Stimulated activated effector memory CD8-positive, alpha-beta T cell treated with anti-CD3 and anti-CD28 coated beads, Interleukin-12 subunit alpha, Interleukin-12 subunit beta, amount 100 ng/mL, for 72 hours (primary cell): ENCODE results near the gene WDR90.

Experiments used
- ATAC-seq: fragments of 150-1000 bp; cut with Tn5 transposase; 2 replicates; pipeline ENCODE4 v1.10.0; 2021
- DNase-seq, 2 donors: peaks; one replicate each; pipeline ENCODE4 v3.0.0; 2021 to 2022; ENCODE audit warnings: low spot score in 2 of 2
- H3K27ac Mint-ChIP-seq: one replicate; pipeline ENCODE4 v1.8.0; 2022; ENCODE audit warnings: mild to moderate bottlenecking, mixed read lengths
- H3K36me3 Mint-ChIP-seq: one replicate; pipeline ENCODE4 v1.8.0; 2022; ENCODE audit warnings: mild to moderate bottlenecking, mixed read lengths
- H3K4me1 Mint-ChIP-seq: one replicate; pipeline ENCODE4 v1.8.0; 2022; ENCODE audit warnings: mixed read lengths
- H3K4me3 Mint-ChIP-seq: one replicate; pipeline ENCODE4 v1.8.0; 2022; ENCODE audit warnings: mild to moderate bottlenecking, mixed read lengths
- H3K9me3 Mint-ChIP-seq: one replicate; pipeline ENCODE4 v1.8.0; 2022; ENCODE audit warnings: mixed read lengths

Gene WDR90

DNA sequence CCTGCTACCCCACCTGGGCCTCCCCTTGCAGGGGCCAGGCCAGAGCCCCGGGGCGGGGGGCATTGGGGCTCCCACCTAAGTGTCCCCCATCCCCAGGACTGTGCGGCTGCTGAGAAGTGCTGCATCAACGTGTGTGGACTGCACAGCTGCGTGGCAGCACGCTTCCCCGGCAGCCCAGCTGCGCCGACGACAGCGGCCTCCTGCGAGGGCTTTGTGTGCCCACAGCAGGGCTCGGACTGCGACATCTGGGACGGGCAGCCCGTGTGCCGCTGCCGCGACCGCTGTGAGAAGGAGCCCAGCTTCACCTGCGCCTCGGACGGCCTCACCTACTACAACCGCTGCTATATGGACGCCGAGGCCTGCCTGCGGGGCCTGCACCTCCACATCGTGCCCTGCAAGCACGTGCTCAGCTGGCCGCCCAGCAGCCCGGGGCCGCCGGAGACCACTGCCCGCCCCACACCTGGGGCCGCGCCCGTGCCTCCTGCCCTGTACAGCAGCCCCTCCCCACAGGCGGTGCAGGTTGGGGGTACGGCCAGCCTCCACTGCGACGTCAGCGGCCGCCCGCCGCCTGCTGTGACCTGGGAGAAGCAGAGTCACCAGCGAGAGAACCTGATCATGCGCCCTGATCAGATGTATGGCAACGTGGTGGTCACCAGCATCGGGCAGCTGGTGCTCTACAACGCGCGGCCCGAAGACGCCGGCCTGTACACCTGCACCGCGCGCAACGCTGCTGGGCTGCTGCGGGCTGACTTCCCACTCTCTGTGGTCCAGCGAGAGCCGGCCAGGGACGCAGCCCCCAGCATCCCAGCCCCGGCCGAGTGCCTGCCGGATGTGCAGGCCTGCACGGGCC, 16.5 kb upstream of the WDR90 start:
- Mint-ChIP-seq H3K4me3 (no peak overlapping the region), H3K27ac (no peak overlapping the region), H3K4me1 (peaks cover 19% of the 10 kb centered on the region), H3K9me3 (no peaks in the 10 kb centered on the region), H3K36me3 (peaks cover 40% of the 10 kb centered on the region)
- DNase-seq: no peak
- no peak for ATAC-seq

DNA sequence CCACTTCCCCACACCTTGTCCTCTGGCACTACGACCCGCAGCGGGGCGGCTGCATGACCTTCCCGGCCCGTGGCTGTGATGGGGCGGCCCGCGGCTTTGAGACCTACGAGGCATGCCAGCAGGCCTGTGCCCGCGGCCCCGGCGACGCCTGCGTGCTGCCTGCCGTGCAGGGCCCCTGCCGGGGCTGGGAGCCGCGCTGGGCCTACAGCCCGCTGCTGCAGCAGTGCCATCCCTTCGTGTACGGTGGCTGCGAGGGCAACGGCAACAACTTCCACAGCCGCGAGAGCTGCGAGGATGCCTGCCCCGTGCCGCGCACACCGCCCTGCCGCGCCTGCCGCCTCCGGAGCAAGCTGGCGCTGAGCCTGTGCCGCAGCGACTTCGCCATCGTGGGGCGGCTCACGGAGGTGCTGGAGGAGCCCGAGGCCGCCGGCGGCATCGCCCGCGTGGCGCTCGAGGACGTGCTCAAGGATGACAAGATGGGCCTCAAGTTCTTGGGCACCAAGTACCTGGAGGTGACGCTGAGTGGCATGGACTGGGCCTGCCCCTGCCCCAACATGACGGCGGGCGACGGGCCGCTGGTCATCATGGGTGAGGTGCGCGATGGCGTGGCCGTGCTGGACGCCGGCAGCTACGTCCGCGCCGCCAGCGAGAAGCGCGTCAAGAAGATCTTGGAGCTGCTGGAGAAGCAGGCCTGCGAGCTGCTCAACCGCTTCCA, 15.7 kb upstream of the WDR90 start:
- Mint-ChIP-seq H3K4me3 (peak overlapping the region; percentile 92), H3K4me1 (peaks cover 19% of the 10 kb centered on the region), H3K9me3 (no peaks in the 10 kb centered on the region), H3K36me3 (peaks cover 36% of the 10 kb centered on the region), H3K27ac (no peak overlapping the region)
- ATAC-seq (no peak), DNase-seq (no peak)

GRCh38 chr16:634051-634670, 15.0 kb upstream of the WDR90 start:
- Mint-ChIP-seq H3K27ac (peak overlapping the region; percentile 72), H3K36me3 (peaks cover 36% of the 10 kb centered on the region), H3K9me3 (no peaks in the 10 kb centered on the region), H3K4me1 (peaks cover 19% of the 10 kb centered on the region), H3K4me3 (peak overlapping the region; percentile 92)
- ATAC-seq (no peak), DNase-seq (no peak)

DNA sequence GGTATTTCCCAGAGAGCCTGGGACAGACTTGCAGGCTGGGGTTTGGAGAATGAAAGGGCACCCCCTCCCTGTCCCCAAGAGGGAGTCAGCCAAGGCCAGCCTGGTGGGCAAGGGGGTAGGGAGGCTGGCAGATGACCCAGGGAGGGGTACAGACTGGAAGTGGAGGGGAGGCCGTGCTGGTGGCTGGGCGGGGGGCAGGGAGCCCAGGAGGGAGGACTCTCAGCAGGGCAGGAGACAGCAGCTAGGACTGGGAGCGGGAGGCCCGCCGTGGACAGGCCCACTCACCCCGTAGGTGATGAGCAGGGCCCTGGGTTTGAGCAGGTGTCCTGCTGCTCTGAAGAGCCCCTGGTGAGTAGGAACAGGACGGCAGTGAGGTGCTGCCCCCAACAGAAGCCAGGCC, 14.2 kb upstream of the WDR90 start:
- Mint-ChIP-seq H3K4me3 (peak overlapping the region; percentile 92), H3K36me3 (peaks cover 36% of the 10 kb centered on the region), H3K9me3 (no peaks in the 10 kb centered on the region), H3K4me1 (peaks cover 19% of the 10 kb centered on the region), H3K27ac (peak overlapping the region; percentile 72)
- DNase-seq (no peak), ATAC-seq (no peak)

GRCh38 chr16:635573-636205, 13.5 kb upstream of the WDR90 start:
- Mint-ChIP-seq H3K27ac (peak overlapping the region; percentile 100), H3K9me3 (no peaks in the 10 kb centered on the region), H3K4me1 (peaks cover 19% of the 10 kb centered on the region), H3K4me3 (peak overlapping the region; percentile 92), H3K36me3 (peaks cover 36% of the 10 kb centered on the region)
- DNase-seq (peak in 1 of 2 donors; percentile 69), ATAC-seq (peak; percentile 0)

- H3K4me3 Mint-ChIP-seq: peak within 1 kb of the TSS; percentile 92
- ATAC-seq (peak; percentile 92), DNase-seq (peak; percentile 93 to 99)
- H3K9me3 Mint-ChIP-seq: no peaks in the 10 kb centered on the region
- H3K4me1 Mint-ChIP-seq: peaks cover 19% of the 10 kb centered on the region
- H3K36me3 Mint-ChIP-seq: peaks cover 33% of the 10 kb centered on the region
- peak within 1 kb of the TSS; percentile 100 for H3K27ac Mint-ChIP-seq
These were observed 12.7 kb upstream of the WDR90 start, which contains the start of gene METTL26 for GRCh38 chr16:636206-637080. TSS of gene METTL26 (minus strand) at chr16:636305. CDS start at chr16:636290, 15 bp downstream.

- Mint-ChIP-seq H3K4me3 (peak overlapping the region; percentile 92), H3K36me3 (peaks cover 24% of the 10 kb centered on the region), H3K4me1 (peaks cover 19% of the 10 kb centered on the region), H3K27ac (peak overlapping the region; percentile 100), H3K9me3 (no peaks in the 10 kb centered on the region)
- DNase-seq (no peak), ATAC-seq (peak; percentile 0)
These were observed 11.8 kb upstream of the WDR90 start for GRCh38 chr16:637081-638018.

DNA sequence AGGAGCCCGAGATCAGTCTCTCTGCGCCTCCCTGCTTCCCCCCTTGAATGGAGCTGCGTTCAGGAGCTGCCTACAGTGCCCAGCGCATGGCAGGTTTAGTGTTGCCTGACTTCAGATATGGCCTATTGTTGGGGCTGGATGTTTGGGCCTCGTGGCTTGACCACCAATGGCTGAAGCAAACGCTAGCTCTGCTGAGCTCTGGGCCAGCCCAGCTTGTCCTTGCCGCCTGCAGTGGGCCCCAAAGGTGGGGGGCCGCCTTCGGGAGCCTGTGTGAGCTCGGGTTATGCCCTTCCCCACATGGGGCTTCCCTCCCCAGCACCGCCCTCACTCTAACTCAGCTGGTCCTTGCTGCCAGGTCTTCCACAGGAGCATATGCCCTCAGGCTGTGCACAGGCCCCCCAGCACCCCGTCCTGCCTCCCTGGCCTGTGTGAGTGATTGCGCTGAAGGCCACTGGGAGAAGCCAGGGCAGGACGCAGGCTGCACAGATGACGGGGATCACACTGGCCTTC, 11.1 kb upstream of the WDR90 start:
- DNase-seq (no peak), ATAC-seq (no peak)
- no peaks in the 10 kb centered on the region for H3K9me3 Mint-ChIP-seq
- peaks cover 19% of the 10 kb centered on the region for H3K4me1 Mint-ChIP-seq
- peak overlapping the region; percentile 26 for H3K27ac Mint-ChIP-seq
- no peak overlapping the region for H3K4me3 Mint-ChIP-seq
- H3K36me3 Mint-ChIP-seq: peaks cover 22% of the 10 kb centered on the region

GRCh38 chr16:638836-639235, 10.3 kb upstream of the WDR90 start:
- ATAC-seq (no peak), DNase-seq (no peak)
- Mint-ChIP-seq H3K27ac (no peak overlapping the region), H3K9me3 (no peaks in the 10 kb centered on the region), H3K4me3 (no peak overlapping the region), H3K36me3 (peaks cover 25% of the 10 kb centered on the region), H3K4me1 (peaks cover 24% of the 10 kb centered on the region)

DNA sequence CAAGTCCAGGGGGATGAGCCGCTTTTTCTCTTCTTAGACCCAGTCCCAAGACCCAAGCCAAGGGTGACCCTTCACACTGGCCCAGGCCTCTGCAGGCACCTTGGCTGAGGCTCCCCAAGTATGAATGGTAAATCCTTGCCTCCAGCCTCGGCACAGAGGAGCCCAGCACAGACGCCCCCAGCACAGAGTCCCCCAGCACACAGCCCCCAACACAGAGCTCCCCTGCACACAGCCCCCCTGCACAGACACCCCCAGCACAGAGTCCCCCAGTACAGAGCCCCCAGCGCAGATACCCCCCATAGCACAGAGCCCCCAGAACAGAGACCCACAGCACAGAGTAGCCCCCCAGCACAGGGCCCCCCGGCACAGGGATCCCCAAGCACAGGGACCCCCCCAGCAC, 8.6 kb upstream of the WDR90 start:
- no peaks in the 10 kb centered on the region for H3K9me3 Mint-ChIP-seq
- H3K27ac Mint-ChIP-seq: no peak overlapping the region
- no peak for ATAC-seq
- no peak for DNase-seq
- peak overlapping the region; percentile 49 for H3K4me3 Mint-ChIP-seq
- H3K4me1 Mint-ChIP-seq: peaks cover 28% of the 10 kb centered on the region
- H3K36me3 Mint-ChIP-seq: peaks cover 30% of the 10 kb centered on the region

- no peaks in the 10 kb centered on the region for H3K9me3 Mint-ChIP-seq
- H3K4me3 Mint-ChIP-seq: peak within 1 kb of the TSS; percentile 74
- ATAC-seq: peak; percentile 68
- peak within 1 kb of the TSS; percentile 86 for H3K27ac Mint-ChIP-seq
- H3K36me3 Mint-ChIP-seq: peaks cover 24% of the 10 kb centered on the region
- H3K4me1 Mint-ChIP-seq: peaks cover 25% of the 10 kb centered on the region
- DNase-seq: peak; percentile 72 to 90
These were observed 7.6 kb upstream of the WDR90 start, which contains the start of gene MCRIP2 for GRCh38 chr16:641326-642188. TSS of gene MCRIP2 (plus strand) at chr16:641828. CDS start at chr16:641992, 164 bp downstream.

DNA sequence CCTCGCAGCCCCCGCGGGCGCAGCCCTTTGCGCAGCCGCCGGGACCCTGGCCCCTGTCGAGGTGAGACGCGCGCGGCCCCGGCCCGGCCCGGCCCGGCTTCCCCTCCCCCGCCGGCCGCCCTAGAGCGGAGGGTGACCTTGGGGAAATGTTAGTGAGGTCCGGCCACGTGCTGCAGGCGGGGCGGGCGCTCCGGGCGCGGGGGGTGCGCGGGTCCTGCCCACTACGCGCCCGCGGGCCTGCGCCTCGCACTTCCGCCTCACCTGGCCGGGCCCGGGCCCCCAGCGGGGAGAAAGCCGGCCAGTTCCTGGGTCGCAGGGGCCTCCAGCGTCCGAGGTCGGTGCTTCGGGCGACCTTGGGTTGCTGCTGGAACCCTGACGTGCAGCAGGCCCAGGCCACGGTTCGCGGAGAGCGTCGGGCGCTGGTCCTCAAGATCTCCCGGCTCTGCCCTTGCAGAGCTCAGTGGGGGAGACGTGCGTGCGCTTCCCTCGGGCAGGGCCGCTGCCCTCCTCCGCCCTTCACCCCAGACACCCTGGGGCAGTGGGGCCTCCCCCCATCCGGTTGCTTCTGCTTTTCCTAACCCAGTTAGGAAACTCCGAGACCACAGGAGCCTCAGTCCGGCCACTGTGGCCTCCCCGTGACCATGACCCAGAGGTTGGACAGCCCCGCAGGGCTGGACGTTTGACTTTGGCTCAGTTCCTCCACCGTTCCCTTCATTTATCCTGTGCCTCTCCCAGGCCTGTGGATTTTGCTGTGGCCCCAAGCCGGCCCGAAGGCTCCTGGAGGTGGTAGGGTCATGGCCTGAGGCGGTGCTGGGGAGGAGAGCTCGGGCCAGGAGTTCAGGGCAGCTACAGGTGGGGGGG, 6.7 kb upstream of the WDR90 start:
- peak in 1 of 2 donors; percentile 71 for DNase-seq

More for the DNA sequence above, 6.7 kb upstream of the WDR90 start:
- Mint-ChIP-seq H3K27ac (peak overlapping the region; percentile 86), H3K4me1 (peaks cover 22% of the 10 kb centered on the region), H3K9me3 (no peaks in the 10 kb centered on the region), H3K4me3 (peak overlapping the region; percentile 74), H3K36me3 (peaks cover 17% of the 10 kb centered on the region)
- peak; percentile 52 for ATAC-seq
